Right lobe of liver (tissue), 6 donors: ENCODE results near the gene TUNAR. TPM values are rescaled to one million over a fixed set of nuclear protein-coding genes. Genes with fewer than 3 reads are reported as not detected.

Experiments used
- ATAC-seq, 4 donors: fragments of 200-7000 bp; cut with Tn5 transposase; one replicate each; pipeline ENCODE4 v1.9.1; 2020; ENCODE audit warnings: mild to moderate bottlenecking in 4 of 4, moderate library complexity in 4 of 4
- DNase-seq, 3 donors: peaks; one replicate each; pipeline ENCODE4 v3.0.0-alpha.2; 2020
- H3K27ac ChIP-seq, 3 donors: fragments of 200-600 bp; one replicate each; pipeline ENCODE4 v1.8.0; 2022
- H3K27me3 ChIP-seq, 2 donors: fragments of 200-600 bp; one replicate each; pipeline ENCODE4 v1.8.0; 2022
- H3K36me3 ChIP-seq, 4 donors: fragments of 200-600 bp; sonication (generic) in 1 of 4; one replicate each; pipeline versions ENCODE4 v1.5.1 to v1.8.0; 2017 to 2022; ENCODE audit warnings: control low read depth in 1 of 4
- H3K4me1 ChIP-seq, 4 donors: fragments of 200-600 bp; sonication (generic) in 1 of 4; one replicate each; pipeline versions ENCODE4 v1.5.1 to v1.8.0; 2017 to 2022; ENCODE audit warnings: control low read depth in 1 of 4
- H3K4me3 ChIP-seq, 3 donors: fragments of 200-600 bp; one replicate each; pipeline ENCODE4 v1.8.0; 2022
- H3K9me3 ChIP-seq, 4 donors: fragments of 200-600 bp; sonication (generic) in 1 of 4; one replicate each; pipeline versions ENCODE4 v1.5.1 to v1.8.0; 2017 to 2022; ENCODE audit warnings: control low read depth in 1 of 4
- POLR2A ChIP-seq: fragments of 450-650 bp; IDR thresholded peaks from one replicate; pipeline ENCODE4 v1.6.1; 2017; ENCODE audit warnings: antibody characterized with exemption, mild to moderate bottlenecking
- WGBS: methylation state at CpG from one replicate; pipeline ENCODE4 v1.1.6; 2018; ENCODE audit warnings: low coverage, low lambda C conversion rate; ENCODE audit not compliant: insufficient coverage; ENCODE audit errors: missing lambda C conversion rate; 5-methylcytosine and 5-hydroxymethylcytosine counted together
- intact Hi-C, 2 donors: fragments of 100-400 bp; cut with DNase I; formaldehyde crosslinking; loops; one replicate each; pipeline versions ENCODE4 v1.11.2 to v1.14.1; 2022
- total RNA-seq, 6 experiments: library from RNA; depleted of rRNA in 2 of 6; stranded (reverse); fragments of >200 nt in 2 of 6; fragmentation: NEBNext Ultra II Directional in 3 of 6; extraction: Animal tissue kit (Norgen Biotek cat#: 25700) in 3 of 6; gene quantifications; one replicate each; pipeline versions ENCODE4 v1.1.0 to v1.2.4, GENCODE V29; 2016 to 2023
- TF ChIP-seq, protein P1 (sequence below), 4 donors: fragments of 200-600 bp in 3 of 4; fragments of 450-650 bp in 1 of 4; IDR thresholded peaks; one replicate each; pipeline versions ENCODE4 v1.5.1 to v1.8.0; 2016 to 2022; ENCODE audit warnings: antibody characterized with exemption in 4 of 4, mild to moderate bottlenecking in 2 of 4
- donor health status: DM: no; HTN: yes; CAD: no.
- donor health status: DM: no; HTN: no; CAD: no.
- donor health status: DM: no; HTN: no; CAD: no.
- donor health status: DM: no; HTN: yes; CAD: no.
- donor health status: DM: no; HTN: yes; CAD: no.

TUNAR gene
- total RNA-seq, 6 experiments from 2014 or later = not detected

DNA sequence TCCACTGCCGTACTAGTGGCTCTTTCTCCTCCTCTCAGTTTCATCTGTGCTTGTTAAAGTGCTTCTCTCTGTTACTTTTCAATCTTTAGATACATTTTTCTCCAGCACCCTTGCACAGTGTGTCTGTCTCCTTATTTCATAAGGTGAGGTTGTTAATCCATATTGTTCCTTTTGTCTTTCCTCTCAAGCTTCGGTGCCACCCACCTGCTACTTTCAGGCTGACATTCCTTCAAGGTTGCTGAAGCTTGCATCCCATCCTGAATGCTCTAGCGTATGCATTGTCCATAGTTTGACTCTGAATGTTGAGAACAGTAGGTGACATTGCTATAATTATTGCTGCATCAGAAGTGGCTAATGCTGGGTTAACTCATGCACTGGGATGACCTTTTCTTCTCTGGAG is 20.6 kb downstream of the TUNAR start:
- ATAC-seq (no peak), DNase-seq (no peak)
- no peak for TF ChIP-seq POLR2A
- TF ChIP-seq, protein P1, sequence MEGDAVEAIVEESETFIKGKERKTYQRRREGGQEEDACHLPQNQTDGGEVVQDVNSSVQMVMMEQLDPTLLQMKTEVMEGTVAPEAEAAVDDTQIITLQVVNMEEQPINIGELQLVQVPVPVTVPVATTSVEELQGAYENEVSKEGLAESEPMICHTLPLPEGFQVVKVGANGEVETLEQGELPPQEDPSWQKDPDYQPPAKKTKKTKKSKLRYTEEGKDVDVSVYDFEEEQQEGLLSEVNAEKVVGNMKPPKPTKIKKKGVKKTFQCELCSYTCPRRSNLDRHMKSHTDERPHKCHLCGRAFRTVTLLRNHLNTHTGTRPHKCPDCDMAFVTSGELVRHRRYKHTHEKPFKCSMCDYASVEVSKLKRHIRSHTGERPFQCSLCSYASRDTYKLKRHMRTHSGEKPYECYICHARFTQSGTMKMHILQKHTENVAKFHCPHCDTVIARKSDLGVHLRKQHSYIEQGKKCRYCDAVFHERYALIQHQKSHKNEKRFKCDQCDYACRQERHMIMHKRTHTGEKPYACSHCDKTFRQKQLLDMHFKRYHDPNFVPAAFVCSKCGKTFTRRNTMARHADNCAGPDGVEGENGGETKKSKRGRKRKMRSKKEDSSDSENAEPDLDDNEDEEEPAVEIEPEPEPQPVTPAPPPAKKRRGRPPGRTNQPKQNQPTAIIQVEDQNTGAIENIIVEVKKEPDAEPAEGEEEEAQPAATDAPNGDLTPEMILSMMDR (IDR thresholded peaks at IDR 0.05) = no peak
- Histone ChIP-seq H3K36me3 (no peaks in the 10 kb centered on the region), H3K9me3 (no peaks in the 10 kb centered on the region), H3K27ac (no peak overlapping the region), H3K4me1 (no peaks in the 10 kb centered on the region), H3K4me3 (no peak overlapping the region), H3K27me3 (no peaks in the 10 kb centered on the region)
- WGBS = 49% methylated on average over 3 of the region's 3 CpGs
- intact Hi-C loops = no loop called here

DNA sequence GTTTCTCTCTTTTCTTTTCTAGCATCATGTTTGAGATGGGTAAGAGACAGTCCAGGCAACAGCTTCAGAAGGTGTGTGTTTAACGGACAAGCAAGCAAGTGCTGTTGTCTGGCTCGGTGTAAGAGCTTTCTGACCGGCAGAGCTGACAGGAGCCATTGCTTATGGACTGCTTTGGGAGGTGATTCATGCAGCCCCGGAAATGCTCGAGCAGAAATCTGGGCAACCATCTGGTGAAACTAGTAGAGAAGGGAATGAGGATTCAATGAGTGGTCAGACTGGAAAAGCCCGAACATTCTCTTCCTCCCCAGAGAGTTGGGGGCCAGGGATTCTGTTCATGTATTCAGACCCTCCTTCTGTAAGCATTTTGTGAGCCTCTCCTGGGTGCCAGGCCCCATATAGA is 24.4 kb downstream of the TUNAR start:
- WGBS = 35% methylated on average over 6 of the region's 6 CpGs

DNA sequence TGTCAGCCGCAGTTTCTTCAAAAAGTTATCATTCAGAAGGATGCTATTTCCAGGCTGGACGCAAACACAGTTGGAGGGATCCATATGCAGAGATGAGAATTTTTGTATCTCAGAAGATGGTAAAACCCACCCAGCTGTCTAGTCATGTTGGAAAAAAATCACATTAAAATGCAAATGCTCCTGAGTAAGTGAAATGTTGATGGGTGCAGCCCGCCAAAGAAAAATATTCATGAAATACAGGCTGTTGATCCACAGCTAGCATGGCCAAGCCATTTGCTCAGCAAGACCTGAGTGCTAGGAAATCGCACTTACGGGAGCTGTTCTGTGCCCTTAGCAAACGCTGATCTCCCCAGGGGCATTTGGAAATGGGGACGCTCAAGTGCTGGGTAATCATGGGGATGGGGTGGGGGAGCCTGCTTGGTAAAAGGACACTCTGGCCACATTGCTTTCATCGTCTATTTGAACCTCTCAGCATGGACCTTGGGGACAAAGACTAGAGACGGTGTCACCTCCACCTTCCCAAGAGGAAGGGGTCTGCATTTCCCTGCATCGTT is 25.7 kb downstream of the TUNAR start:
- Histone ChIP-seq H3K9me3 (no peaks in the 10 kb centered on the region), H3K27me3 (no peaks in the 10 kb centered on the region), H3K4me3 (no peak overlapping the region), H3K4me1 (no peaks in the 10 kb centered on the region), H3K36me3 (no peaks in the 10 kb centered on the region), H3K27ac (no peak overlapping the region)
- no peak for ATAC-seq
- no peak for DNase-seq
- intact Hi-C loops = no loop called here
- WGBS = 56% methylated on average over 9 of the region's 10 CpGs
- no peak for TF ChIP-seq POLR2A
- TF ChIP-seq, protein P1 (IDR thresholded peaks at IDR 0.05) = no peak

More for the DNA sequence above, 24.4 kb downstream of the TUNAR start:
- ATAC-seq = no peak
- no peak for DNase-seq
- no peaks in the 10 kb centered on the region for H3K4me1 ChIP-seq
- no peaks in the 10 kb centered on the region for H3K27me3 ChIP-seq
- H3K27ac ChIP-seq = no peak overlapping the region
- intact Hi-C loops = no loop called here
- H3K36me3 ChIP-seq = no peaks in the 10 kb centered on the region
- H3K4me3 ChIP-seq = no peak overlapping the region
- TF ChIP-seq, protein P1 (IDR thresholded peaks at IDR 0.05) = no peak
- no peak for TF ChIP-seq POLR2A
- no peaks in the 10 kb centered on the region for H3K9me3 ChIP-seq

DNA sequence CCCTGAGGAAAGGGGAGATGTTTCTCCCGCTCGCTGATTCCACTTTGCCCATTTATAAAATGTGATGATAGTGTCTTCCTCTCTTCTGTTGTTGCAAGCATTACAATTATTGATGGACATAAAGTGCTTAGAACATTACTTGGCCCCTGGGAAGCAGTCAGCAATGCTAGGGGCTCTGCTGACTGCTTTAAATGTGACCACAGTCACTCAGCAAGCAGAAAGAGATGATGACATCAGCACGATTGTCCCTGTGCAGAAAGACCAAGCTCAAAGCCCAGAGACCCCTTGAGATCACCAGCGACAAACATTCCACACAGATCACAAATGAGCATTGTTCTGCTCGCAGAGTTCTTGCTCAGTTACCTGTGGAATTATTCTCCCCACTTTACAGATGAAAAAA is 26.5 kb downstream of the TUNAR start:
- DNase-seq = no peak
- no peaks in the 10 kb centered on the region for H3K36me3 ChIP-seq
- no peak for TF ChIP-seq POLR2A
- TF ChIP-seq, protein P1 (IDR thresholded peaks at IDR 0.05) = no peak

DNA sequence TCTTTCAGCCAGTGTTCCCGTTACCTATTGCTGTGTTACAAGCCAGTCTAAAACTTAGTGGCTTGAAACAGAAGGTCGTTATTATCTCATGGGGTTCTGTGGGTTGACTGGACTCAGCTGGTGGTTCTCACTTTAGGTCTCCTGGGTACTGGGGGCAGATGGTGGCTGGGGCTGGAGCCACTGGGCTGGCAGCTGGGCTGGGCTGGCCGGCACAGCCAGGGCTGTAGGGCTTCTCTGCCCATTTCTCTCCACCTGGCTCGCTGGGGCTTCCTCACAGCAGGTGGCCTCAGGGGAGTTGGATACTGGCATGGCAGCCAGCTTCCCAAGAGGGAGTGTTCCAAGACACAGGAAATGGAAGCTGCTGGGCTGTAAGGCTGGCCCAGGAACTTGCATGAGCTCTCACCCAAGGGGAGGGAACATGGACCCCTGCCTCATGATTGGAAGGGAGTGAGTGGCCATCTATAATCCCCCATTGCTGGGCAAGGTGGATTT is 27.0 kb downstream of the TUNAR start:
- intact Hi-C loops = no loop called here
- ATAC-seq (no peak), DNase-seq (no peak)
- Histone ChIP-seq H3K4me1 (no peaks in the 10 kb centered on the region), H3K36me3 (no peaks in the 10 kb centered on the region), H3K4me3 (no peak overlapping the region), H3K27ac (no peak overlapping the region), H3K9me3 (no peaks in the 10 kb centered on the region), H3K27me3 (no peaks in the 10 kb centered on the region)
- 42% methylated on average over 2 of the region's 4 CpGs for WGBS
- no peak for TF ChIP-seq POLR2A
- TF ChIP-seq, protein P1 (IDR thresholded peaks at IDR 0.05) = no peak

More for the DNA sequence above, 26.5 kb downstream of the TUNAR start:
- Histone ChIP-seq H3K9me3 (no peaks in the 10 kb centered on the region), H3K27ac (no peak overlapping the region), H3K4me3 (no peak overlapping the region), H3K27me3 (no peaks in the 10 kb centered on the region), H3K4me1 (no peaks in the 10 kb centered on the region)
- no peak for ATAC-seq
- intact Hi-C loops = no loop called here
- 54% methylated on average over 5 of the region's 5 CpGs for WGBS
